Measurements from ENCODE around the gene RBM6. TPM values are rescaled to one million over a fixed set of nuclear protein-coding genes. Genes with fewer than 3 reads are reported as not detected.

RBM6 gene
- total and polyA plus RNA-seq, 9 of the 15 experiments (the other 6 are each of a cell fraction or from before 2014, with no cell fraction given), result 19.9 to 82.2 (median 57.8) TPM

DNA sequence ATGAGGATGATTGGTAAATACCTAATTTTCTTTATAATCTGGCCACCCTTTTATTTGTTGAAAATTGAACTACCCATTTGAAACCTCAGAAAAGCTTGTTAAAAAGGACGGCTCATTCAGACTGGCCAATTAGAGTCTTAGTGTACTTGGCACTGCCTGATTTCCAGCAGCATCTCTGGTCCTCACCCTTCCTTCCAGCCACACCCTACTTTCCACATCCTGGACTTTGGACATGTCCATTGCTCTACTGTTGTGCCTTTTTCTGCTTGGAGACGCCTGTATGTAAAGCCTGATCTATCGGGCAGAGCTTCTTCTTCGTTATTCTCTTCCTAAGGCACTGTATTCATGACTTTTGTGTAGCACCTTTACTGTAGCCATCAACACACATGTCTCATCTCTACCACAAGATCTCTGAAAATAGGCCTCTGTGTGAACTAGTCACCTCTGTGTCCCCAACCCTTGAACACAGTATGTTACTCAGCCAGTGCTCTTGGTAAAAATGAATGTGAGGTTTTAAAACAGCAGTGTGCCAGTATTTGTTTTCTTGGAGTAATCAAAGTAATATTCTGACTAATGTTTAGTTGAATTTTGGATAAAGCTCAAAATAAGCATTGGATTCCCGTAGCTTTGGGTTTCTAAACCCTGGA lies 155.5 kb downstream of the RBM6 start:
- Histone ChIP-seq H3K9me3 (replicated peaks; ENCODE audit: control insufficient read depth, insufficient read depth, low read depth, low read length) (no peaks in the 10 kb centered on the region), H3K4me3 (no peak overlapping the region), H3K36me3 (ENCODE audit: control insufficient read depth, insufficient read depth, low read length) (peaks cover 89% of the 10 kb centered on the region), H3K27ac (ENCODE audit: extremely low read depth, low read depth, low read length) (no peak overlapping the region), H3K79me2 (ENCODE audit: control insufficient read depth, insufficient read depth, low read length) (peaks cover 24% of the 10 kb centered on the region), H2AFZ (ENCODE audit: low read depth, low read length) (no peak overlapping the region), H4K20me1 (replicated peaks; ENCODE audit: control insufficient read depth, insufficient read depth, low read length) (no peaks in the 10 kb centered on the region), H3K27me3 (ENCODE audit: control insufficient read depth in 2 of 2, insufficient read depth in 2 of 2, low read length in 2 of 2) (no peaks in the 10 kb centered on the region), H3K4me1 (replicated peaks in 1 of 2; ENCODE audit: control insufficient read depth in 2 of 2, insufficient read depth in 2 of 2, low read length in 2 of 2) (peaks cover 0 to 4% of the 10 kb centered on the region in 2 experiments; a peak in 2 of 5 replicates), H3K9ac (ENCODE audit: insufficient read depth in 1 of 2, low read depth in 2 of 2, low read length in 2 of 2) (no peak overlapping the region), H3K9me1 (ENCODE audit: control insufficient read depth, insufficient read depth, low read length) (no peaks in the 10 kb centered on the region), H3K4me2 (ENCODE audit: insufficient read depth, low read length) (no peak overlapping the region)
- ATAC-seq (no peak), FAIRE-seq (no peak), DNase-seq (ENCODE audit: extremely low read depth in 1 of 4, low spot score in 3 of 4) (no peak)
- BruUV-seq (replicated peaks), result no TSS peak
- POLR2A ChIA-PET, result interaction anchor here (0.6 to 0.7 kb wide), 2 partner anchors 88 to 424 kb away, joined by 3 read pairs; no protein-coding TSS in a partner anchor
- CTCF ChIA-PET (ENCODE audit: low intra/inter-chr PET ratio), result no interaction called here
- in situ Hi-C loops (cut with MboI) (no loop called here), intact Hi-C loops (cut with micrococcal nuclease) (no loop called here)
- WGBS (ENCODE audit: insufficient coverage, low coverage, missing lambda C conversion rate), result 100% methylated on average over 5 of the region's 5 CpGs
- TF ChIP-seq ARNT (IDR thresholded peaks at IDR 0.05) (no peak), SREBF2 (CRISPR knock-in tag; IDR thresholded peaks at IDR 0.05) (no peak), PRPF4 (IDR thresholded peaks at IDR 0.05; ENCODE audit: insufficient read depth, low read depth, low read length, poor library complexity, severe bottlenecking) (no peak), CBFA2T3 (IDR thresholded peaks at IDR 0.05) (no peak), ZNF695 (CRISPR knock-in tag; IDR thresholded peaks at IDR 0.05) (no peak), MED1 (CRISPR knock-in tag; IDR thresholded peaks at IDR 0.05; ENCODE audit: borderline replicate concordance) (no peak), HNRNPH1 (optimal IDR thresholded peaks at IDR 0.05; ENCODE audit: low read depth, low read length) (no peak), PML (IDR thresholded peaks at IDR 0.05; ENCODE audit: low read length) (no peak), SRSF7 (optimal IDR thresholded peaks at IDR 0.05; ENCODE audit: low read depth, low read length) (no peak), RBM22 (IDR thresholded peaks at IDR 0.05; ENCODE audit: low read depth, low read length, poor library complexity, severe bottlenecking) (no peak)
- TF ChIP-seq, protein P1, sequence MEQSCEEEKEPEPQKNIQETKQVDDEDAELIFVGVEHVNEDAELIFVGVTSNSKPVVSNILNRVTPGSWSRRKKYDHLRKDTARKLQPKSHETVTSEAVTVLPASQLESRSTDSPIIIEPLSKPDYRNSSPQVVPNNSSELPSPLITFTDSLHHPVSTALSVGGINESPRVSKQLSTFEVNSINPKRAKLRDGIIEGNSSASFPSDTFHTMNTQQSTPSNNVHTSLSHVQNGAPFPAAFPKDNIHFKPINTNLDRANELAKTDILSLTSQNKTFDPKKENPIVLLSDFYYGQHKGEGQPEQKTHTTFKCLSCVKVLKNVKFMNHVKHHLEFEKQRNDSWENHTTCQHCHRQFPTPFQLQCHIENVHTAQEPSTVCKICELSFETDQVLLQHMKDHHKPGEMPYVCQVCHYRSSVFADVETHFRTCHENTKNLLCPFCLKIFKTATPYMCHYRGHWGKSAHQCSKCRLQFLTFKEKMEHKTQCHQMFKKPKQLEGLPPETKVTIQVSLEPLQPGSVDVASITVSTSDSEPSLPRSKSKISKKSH (CRISPR knock-in tag; IDR thresholded peaks at IDR 0.05), result no peak
